ENCODE results near the gene LCN1. TPM values are rescaled to one million over a fixed set of nuclear protein-coding genes. Genes with fewer than 3 reads are reported as not detected.
A peak's percentile ranks its signal among the peaks of the same experiment; 100 is the strongest.
"Not testable (repeated sequence)": the region's sequence is repeated elsewhere in the genome, so short reads cannot be mapped to it uniquely, and the experiment has no call there.

LCN1 gene
- total RNA-seq, 1 donor from 2014 or later: not detected

- TF ChIP-seq CTCF (IDR thresholded peaks at IDR 0.05) (no peak), EZH2 (IDR thresholded peaks at IDR 0.05) (no peak), EZH2phosphoT487 (IDR thresholded peaks at IDR 0.05) (no peak)
- Histone ChIP-seq H3F3A (ENCODE audit: low read depth) (no peaks in the 10 kb centered on the region), H2AFZ (replicated peaks) (no peak overlapping the region), H3K79me2 (ENCODE audit: low read depth) (no peaks in the 10 kb centered on the region), H3K36me3 (no peaks in the 10 kb centered on the region), H3K9ac (no peak overlapping the region), H3K4me1 (no peaks in the 10 kb centered on the region), H3K4me2 (no peak overlapping the region), H3K9me3 (ENCODE audit: low read depth) (no peaks in the 10 kb centered on the region), H3K4me3 (no peak overlapping the region), H4K20me1 (ENCODE audit: low read depth) (no peaks in the 10 kb centered on the region), H3K27ac (no peak overlapping the region), H3K27me3 (no peaks in the 10 kb centered on the region)
- no peak for DNase-seq (ENCODE audit: low spot score)
- Mint-ChIP-seq H3K36me3 (no peaks in the 10 kb centered on the region), H3K27me3 (ENCODE audit: insufficient read depth, low read depth) (peaks cover 7% of the 10 kb centered on the region), H3K27ac (no peak overlapping the region), H3K9me3 (no peaks in the 10 kb centered on the region), H3K4me1 (peaks cover 3% of the 10 kb centered on the region), H3K4me3 (no peak overlapping the region)
These were observed 4.2 kb downstream of the LCN1 start for GRCh38 chr9:135525241-135526088.

- Mint-ChIP-seq H3K27ac (no peak overlapping the region), H3K27me3 (ENCODE audit: insufficient read depth, low read depth) (peaks cover 7% of the 10 kb centered on the region), H3K4me1 (peaks cover 3% of the 10 kb centered on the region), H3K9me3 (no peaks in the 10 kb centered on the region), H3K4me3 (no peak overlapping the region), H3K36me3 (no peaks in the 10 kb centered on the region)
- DNase-seq (ENCODE audit: low spot score): no peak
- Histone ChIP-seq H3K79me2 (ENCODE audit: low read depth) (no peaks in the 10 kb centered on the region), H3K27ac (no peak overlapping the region), H3K9me3 (ENCODE audit: low read depth) (no peaks in the 10 kb centered on the region), H3K36me3 (no peaks in the 10 kb centered on the region), H3K4me2 (no peak overlapping the region), H3K9ac (no peak overlapping the region), H3K4me1 (no peaks in the 10 kb centered on the region), H3F3A (ENCODE audit: low read depth) (no peaks in the 10 kb centered on the region), H2AFZ (replicated peaks) (no peak overlapping the region), H4K20me1 (ENCODE audit: low read depth) (no peaks in the 10 kb centered on the region), H3K4me3 (no peak overlapping the region), H3K27me3 (no peaks in the 10 kb centered on the region)
- TF ChIP-seq EZH2 (IDR thresholded peaks at IDR 0.05) (no peak), CTCF (IDR thresholded peaks at IDR 0.05) (no peak), EZH2phosphoT487 (IDR thresholded peaks at IDR 0.05) (no peak)
These were observed 5.0 kb downstream of the LCN1 start for GRCh38 chr9:135526089-135526729.

- Histone ChIP-seq H3F3A (ENCODE audit: low read depth) (no peaks in the 10 kb centered on the region), H3K27me3 (no peaks in the 10 kb centered on the region), H3K4me2 (no peak overlapping the region), H2AFZ (replicated peaks) (peak overlapping the region; percentile 46), H3K36me3 (no peaks in the 10 kb centered on the region), H3K27ac (no peak overlapping the region), H3K4me1 (no peaks in the 10 kb centered on the region), H3K9ac (no peak overlapping the region), H4K20me1 (ENCODE audit: low read depth) (no peaks in the 10 kb centered on the region), H3K4me3 (no peak overlapping the region), H3K9me3 (ENCODE audit: low read depth) (no peaks in the 10 kb centered on the region), H3K79me2 (ENCODE audit: low read depth) (no peaks in the 10 kb centered on the region)
- no peak overlapping the region for H3K27ac Mint-ChIP-seq
- no peak overlapping the region for H3K4me3 Mint-ChIP-seq
- H3K4me1 Mint-ChIP-seq: peaks cover 3% of the 10 kb centered on the region
- H3K36me3 Mint-ChIP-seq: no peaks in the 10 kb centered on the region
- TF ChIP-seq CTCF (IDR thresholded peaks at IDR 0.05): no peak
- no peak for TF ChIP-seq EZH2 (IDR thresholded peaks at IDR 0.05)
- peak; percentile 31 for DNase-seq (ENCODE audit: low spot score)
- H3K9me3 Mint-ChIP-seq: no peaks in the 10 kb centered on the region
- peaks cover 7% of the 10 kb centered on the region for H3K27me3 Mint-ChIP-seq (ENCODE audit: insufficient read depth, low read depth)
These were observed 5.7 kb downstream of the LCN1 start for GRCh38 chr9:135526730-135527571.

- not testable (repeated sequence) for H3K4me3 Mint-ChIP-seq; H3K36me3 Mint-ChIP-seq; H3K9me3 ChIP-seq (ENCODE audit: low read depth); DNase-seq (ENCODE audit: low spot score); H3K9me3 Mint-ChIP-seq; H3K4me1 Mint-ChIP-seq; H3F3A ChIP-seq (ENCODE audit: low read depth); H3K9ac ChIP-seq; H4K20me1 ChIP-seq (ENCODE audit: low read depth); H3K27ac Mint-ChIP-seq; H3K79me2 ChIP-seq (ENCODE audit: low read depth); H3K4me2 ChIP-seq; H3K27me3 ChIP-seq; H3K27me3 Mint-ChIP-seq (ENCODE audit: insufficient read depth, low read depth); H3K4me3 ChIP-seq; H3K4me1 ChIP-seq; H3K27ac ChIP-seq; H3K36me3 ChIP-seq; H2AFZ ChIP-seq (replicated peaks)
These were observed 7.7 kb downstream of the LCN1 start for GRCh38 chr9:135528842-135529435.

All from neural progenitor cell (in vitro differentiated cells).